Lung (tissue), 12 donors: ENCODE results near the gene SAMD8. TPM values are rescaled to one million over a fixed set of nuclear protein-coding genes. Genes with fewer than 3 reads are reported as not detected.

ENCODE experiments used
- ATAC-seq: fragments of 200-7000 bp; cut with Tn5 transposase; one replicate; pipeline ENCODE4 v1.9.1; 2020; ENCODE audit warnings: moderate number of reproducible peaks; ENCODE audit not compliant: insufficient read depth, low FRiP score
- DNase-seq, 3 donors: peaks; one replicate each; pipeline ENCODE4 v3.0.0-alpha.2; 2013 to 2017
- H3K27ac ChIP-seq, 2 donors: one replicate each; pipeline ENCODE4 v1.5.1; 2013; ENCODE audit warnings: mild to moderate bottlenecking in 2 of 2, moderate library complexity in 2 of 2, control low read depth in 1 of 2, inconsistent platforms in 1 of 2, low read depth in 1 of 2, low read length in 1 of 2
- H3K27me3 ChIP-seq, 3 donors: one replicate each; pipeline ENCODE4 v1.5.1; 2013; ENCODE audit warnings: low read length in 2 of 3; ENCODE audit not compliant: control insufficient read depth in 3 of 3, insufficient read depth in 3 of 3
- H3K36me3 ChIP-seq, 4 donors: one replicate each; pipeline ENCODE4 v1.5.1; 2013; ENCODE audit warnings: low read length in 4 of 4, mild to moderate bottlenecking in 1 of 4, moderate library complexity in 1 of 4; ENCODE audit not compliant: control insufficient read depth in 4 of 4, insufficient read depth in 4 of 4
- H3K4me1 ChIP-seq, 5 donors: one replicate each; pipeline ENCODE4 v1.5.1; 2013; ENCODE audit warnings: low read length in 5 of 5, mild to moderate bottlenecking in 2 of 5, moderate library complexity in 1 of 5; ENCODE audit not compliant: control insufficient read depth in 5 of 5, insufficient read depth in 5 of 5
- H3K4me3 ChIP-seq: one replicate; pipeline ENCODE4 v1.5.1; 2013; ENCODE audit warnings: mild to moderate bottlenecking, control low read depth, moderate library complexity
- H3K9ac ChIP-seq, 2 donors: one replicate each; pipeline ENCODE4 v1.5.1; 2013; ENCODE audit warnings: low read length in 2 of 2, control low read depth in 1 of 2; ENCODE audit not compliant: insufficient read depth in 1 of 2
- H3K9me3 ChIP-seq, 4 donors: one replicate each; pipeline ENCODE4 v1.5.1; 2013; ENCODE audit warnings: low read length in 3 of 4, mild to moderate bottlenecking in 1 of 4, moderate library complexity in 1 of 4; ENCODE audit not compliant: control insufficient read depth in 4 of 4, insufficient read depth in 3 of 4
- CTCF ChIP-seq: IDR thresholded peaks from 2 replicates; pipeline ENCODE4 v1.5.1; 2012; ENCODE audit warnings: mild to moderate bottlenecking; ENCODE audit errors: control extremely low read depth, extremely low read depth
- whole genome bisulfite sequencing, 2 donors: extraction: QIAGEN DNeasy Blood & Tissue Kit; methylation state at CpG; one replicate each; pipeline ENCODE4 v1.1.7; 2013; 5-methylcytosine and 5-hydroxymethylcytosine counted together
- polyA plus RNA-seq, 2 donors: library from polyadenylated mRNA; stranded (reverse); fragments of 200-250 nt; gene quantifications; one replicate each; pipeline ENCODE4 v1.2.1, GENCODE V29; 2013
- total RNA-seq, 2 donors: library from RNA; depleted of rRNA in 1 of 2; stranded (reverse); fragments of >200 nt in 1 of 2; gene quantifications; one replicate each; pipeline ENCODE4 v1.2.1, GENCODE V29; 2014 to 2021
- donor health status: control.
- donor health status: control.
- donor health status: Bipolar disorder and iron deficiency.
- donor health status: healthy.
- donor health status: DM: yes; HTN: yes; CAD: no.

SAMD8 gene
- total and polyA plus RNA-seq, 4 donors = 5.5 to 29.0 (median 11.3) TPM

- Histone ChIP-seq H3K4me1 (peaks cover 0 to 17% (median 7%) of the 10 kb centered on the region in 5 donors), H3K9me3 (no peaks in the 10 kb centered on the region), H3K4me3 (no peak overlapping the region), H3K27ac (no peak overlapping the region), H3K36me3 (no peaks in the 10 kb centered on the region), H3K9ac (no peak overlapping the region), H3K27me3 (no peaks in the 10 kb centered on the region)
- 89 to 90% methylated on average over 7 of the region's 7 CpGs for WGBS, 2 donors
- ATAC-seq (no peak), DNase-seq (no peak)
- no peak for TF ChIP-seq CTCF
Observed at GRCh38 chr10:75067272-75067671, 44.2 kb upstream of the SAMD8 start.

- DNase-seq = peak in 1 of 3 donors; percentile 34
- TF ChIP-seq CTCF = no peak
- ATAC-seq = no peak
- Histone ChIP-seq H3K36me3 (no peaks in the 10 kb centered on the region), H3K27me3 (no peaks in the 10 kb centered on the region), H3K9ac (no peak overlapping the region), H3K4me1 (peaks cover 0 to 17% (median 7%) of the 10 kb centered on the region in 5 donors), H3K27ac (no peak overlapping the region), H3K9me3 (no peaks in the 10 kb centered on the region), H3K4me3 (no peak overlapping the region)
- WGBS, 2 donors = 63 to 73% methylated on average over 6 of the region's 6 CpGs
Observed at GRCh38 chr10:75068523-75068922, 42.9 kb upstream of the SAMD8 start.

GRCh38 chr10:75070476-75070875 lies 41.0 kb upstream of the SAMD8 start:
- TF ChIP-seq CTCF = no peak
- no peak overlapping the region for H3K4me3 ChIP-seq
- H3K27ac ChIP-seq = peak overlapping the region in 1 of 2 donors; percentile 26
- DNase-seq (no peak), ATAC-seq (no peak)
- no peaks in the 10 kb centered on the region for H3K27me3 ChIP-seq
- WGBS, 2 donors = 73 to 89% methylated on average over 11 of the region's 11 CpGs
- H3K4me1 ChIP-seq = peaks cover 0 to 12% (median 4%) of the 10 kb centered on the region in 5 donors
- H3K9me3 ChIP-seq = no peaks in the 10 kb centered on the region
- no peaks in the 10 kb centered on the region for H3K36me3 ChIP-seq
- no peak overlapping the region for H3K9ac ChIP-seq

- H3K9me3 ChIP-seq = no peaks in the 10 kb centered on the region
- no peak for TF ChIP-seq CTCF
- 54 to 61% methylated on average over 7 of the region's 7 CpGs for WGBS, 2 donors
- H3K36me3 ChIP-seq = no peaks in the 10 kb centered on the region
- H3K9ac ChIP-seq = no peak overlapping the region
- no peak overlapping the region for H3K4me3 ChIP-seq
- no peaks in the 10 kb centered on the region for H3K27me3 ChIP-seq
- peaks cover 0 to 12% (median 4%) of the 10 kb centered on the region in 5 donors for H3K4me1 ChIP-seq
- ATAC-seq (no peak), DNase-seq (peak; percentile 30 to 69 (median 57))
- peak overlapping the region in 1 of 2 donors; percentile 26 for H3K27ac ChIP-seq
Observed at GRCh38 chr10:75070961-75071428, 40.5 kb upstream of the SAMD8 start.
